OCI-LY7 (cell line): Measurements from ENCODE around the gene FADS6. TPM values are rescaled to one million over a fixed set of nuclear protein-coding genes. Genes with fewer than 3 reads are reported as not detected.

Experiments
- BruUV-seq: library from RNA; stranded (reverse); fragments of 400-500 nt; replicated peaks from 2 replicates; lab custom pipeline; 2021; lab: Mats Ljungman, UMichigan
- CTCF ChIA-PET: fragments of 300-600 bp; sonication (Branson Sonifier 250); formaldehyde crosslinking; loops from one replicate; lab custom pipeline; 2022; ENCODE audit warnings: antibody characterized with exemption; ENCODE audit not compliant: unreplicated experiment; lab: Charles Lee
- POLR2A ChIA-PET: fragments of 300-600 bp; sonication (Branson Sonifier 250); formaldehyde crosslinking; loops from one replicate; lab custom pipeline; 2022; ENCODE audit warnings: antibody characterized with exemption; lab: Charles Lee
- DNase-seq: peaks from one replicate; pipeline ENCODE4 v3.0.0-alpha.2; 2015; ENCODE audit warnings: low spot score
- H2AFZ ChIP-seq: fragments of 200-600 bp; sonication (generic), shearing (Covaris generic); 2 replicates; pipeline ENCODE4 v1.6.1; 2014; ENCODE audit warnings: mild to moderate bottlenecking, antibody characterized with exemption, low read length, moderate library complexity
- H3K27ac ChIP-seq: fragments of 200-600 bp; sonication (generic); 2 replicates; pipeline ENCODE4 v1.5.1; 2014; ENCODE audit warnings: mixed run types, low read depth, mild to moderate bottlenecking, moderate library complexity, low read length, inconsistent platforms; ENCODE audit not compliant: poor library complexity, severe bottlenecking
- H3K36me3 ChIP-seq: fragments of 200-600 bp; sonication (generic); 2 replicates; pipeline ENCODE4 v1.6.1; 2014; ENCODE audit warnings: mild to moderate bottlenecking, antibody characterized with exemption, low read length, moderate library complexity, mixed read lengths; ENCODE audit not compliant: insufficient read depth
- H3K4me1 ChIP-seq: fragments of 200-600 bp; sonication (generic); 2 replicates; pipeline ENCODE4 v1.5.1; 2014; ENCODE audit warnings: mild to moderate bottlenecking, low read length; ENCODE audit not compliant: insufficient read depth, poor library complexity, severe bottlenecking
- H3K4me2 ChIP-seq: fragments of 200-600 bp; sonication (generic); 2 replicates; pipeline ENCODE4 v1.6.1; 2014; ENCODE audit warnings: mild to moderate bottlenecking, low read length
- H3K4me3 ChIP-seq: fragments of 200-600 bp; sonication (generic); 2 replicates; pipeline ENCODE4 v1.5.1; 2014; ENCODE audit warnings: mild to moderate bottlenecking, low read depth, low read length; ENCODE audit not compliant: poor library complexity, severe bottlenecking
- H3K79me2 ChIP-seq: fragments of 200-600 bp; sonication (generic); 2 replicates; pipeline ENCODE4 v1.6.1; 2016; ENCODE audit warnings: low read depth, mild to moderate bottlenecking, low read length, moderate library complexity, mixed read lengths; ENCODE audit not compliant: insufficient read depth
- H3K9me2 ChIP-seq: fragments of 200-600 bp; sonication (generic); 2 replicates; pipeline ENCODE4 v1.6.1; 2016; ENCODE audit warnings: mild to moderate bottlenecking, low read length, mixed read lengths; ENCODE audit not compliant: insufficient read depth
- H3K9me3 ChIP-seq: fragments of 200-600 bp; sonication (generic); 2 replicates; pipeline ENCODE4 v1.6.1; 2014; ENCODE audit warnings: mild to moderate bottlenecking, mixed run types, low read length, mixed read lengths
- H4K20me1 ChIP-seq: fragments of 200-600 bp; sonication (generic); 2 replicates; pipeline ENCODE4 v1.6.1; 2014; ENCODE audit warnings: mild to moderate bottlenecking, antibody characterized with exemption, low read length, moderate library complexity, mixed read lengths; ENCODE audit not compliant: insufficient read depth
- EZH2phosphoT487 ChIP-seq: fragments of 200-600 bp; sonication (generic); IDR thresholded peaks from 2 replicates; pipeline ENCODE4 v1.6.1; 2018; ENCODE audit warnings: low read depth, borderline replicate concordance, mild to moderate bottlenecking, mixed run types, antibody characterized with exemption, low read length, moderate library complexity, mixed read lengths
- intact Hi-C: fragments of 100-400 bp; cut with micrococcal nuclease; formaldehyde crosslinking; loops from one replicate; pipeline ENCODE4 v1.10.0; 2022; ENCODE audit not compliant: unreplicated experiment
- total RNA-seq, 2 experiments: library from RNA; depleted of rRNA in 1 of 2; stranded (reverse); fragments of >200 nt in 1 of 2; shearing (Covaris generic) in 1 of 2; gene quantifications; 2 replicates each; pipeline ENCODE4 v1.2.3, GENCODE V29; 2014 to 2022
- TF ChIP-seq, protein P1 (sequence below): fragments of 200-600 bp; sonication (generic); conservative IDR thresholded peaks from 2 replicates; pipeline ENCODE4 v1.5.1; 2014; ENCODE audit warnings: mild to moderate bottlenecking, antibody characterized with exemption, low read length, moderate library complexity, mixed read lengths

The FADS6 gene
- total RNA-seq, 2 experiments from 2014 or later: not detected

DNA sequence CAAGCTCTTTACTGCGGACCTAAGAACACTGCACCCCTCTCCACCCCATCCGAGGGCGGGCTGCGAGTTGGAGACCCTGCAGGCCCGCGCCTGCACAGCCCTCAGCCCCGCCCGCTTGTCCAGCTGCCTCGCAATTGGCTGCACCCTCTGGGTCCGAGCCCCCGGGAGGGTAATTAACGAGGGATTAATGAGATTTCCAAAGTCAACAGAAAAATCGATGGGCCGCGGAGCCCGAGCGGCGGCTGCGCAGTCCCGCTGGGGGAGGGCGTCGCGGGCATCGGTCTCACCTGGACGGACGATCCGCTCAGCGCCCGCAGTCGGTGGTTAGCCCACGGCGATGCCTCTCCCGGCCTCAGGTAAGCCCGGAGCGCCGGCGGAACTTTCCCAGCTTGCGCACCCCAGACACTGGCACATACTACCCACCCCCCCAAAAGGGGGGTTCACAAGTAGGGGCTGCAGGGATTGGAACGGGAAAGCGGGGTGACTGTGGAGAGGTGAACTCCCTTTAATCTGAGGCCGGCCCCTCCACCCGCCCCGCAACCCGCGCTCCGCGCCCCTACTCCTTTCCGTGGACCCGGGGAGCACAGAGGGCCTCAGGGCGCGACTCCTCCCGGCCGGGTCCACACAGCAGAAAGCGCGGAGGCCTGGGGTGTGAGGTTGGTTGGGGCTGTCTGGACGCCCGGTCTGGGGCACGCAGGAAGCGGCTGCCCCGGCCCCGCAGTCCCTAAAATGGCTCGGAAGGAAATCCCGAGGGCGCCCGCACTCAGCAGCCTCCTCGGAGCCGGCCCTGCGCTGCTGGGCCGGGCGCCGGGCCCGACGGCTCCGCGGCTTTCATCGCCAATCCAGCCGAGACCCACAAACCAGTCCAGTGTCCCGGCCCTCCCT is 42.4 kb upstream of the FADS6 start, which contains the start of gene OTOP3:
OTOP3 (plus strand) TSS at position 314 of the 885 bp plus-strand sequence; CDS start at position 338, 24 bp downstream.
- TF ChIP-seq EZH2phosphoT487: no peak
- TF ChIP-seq, protein P1, sequence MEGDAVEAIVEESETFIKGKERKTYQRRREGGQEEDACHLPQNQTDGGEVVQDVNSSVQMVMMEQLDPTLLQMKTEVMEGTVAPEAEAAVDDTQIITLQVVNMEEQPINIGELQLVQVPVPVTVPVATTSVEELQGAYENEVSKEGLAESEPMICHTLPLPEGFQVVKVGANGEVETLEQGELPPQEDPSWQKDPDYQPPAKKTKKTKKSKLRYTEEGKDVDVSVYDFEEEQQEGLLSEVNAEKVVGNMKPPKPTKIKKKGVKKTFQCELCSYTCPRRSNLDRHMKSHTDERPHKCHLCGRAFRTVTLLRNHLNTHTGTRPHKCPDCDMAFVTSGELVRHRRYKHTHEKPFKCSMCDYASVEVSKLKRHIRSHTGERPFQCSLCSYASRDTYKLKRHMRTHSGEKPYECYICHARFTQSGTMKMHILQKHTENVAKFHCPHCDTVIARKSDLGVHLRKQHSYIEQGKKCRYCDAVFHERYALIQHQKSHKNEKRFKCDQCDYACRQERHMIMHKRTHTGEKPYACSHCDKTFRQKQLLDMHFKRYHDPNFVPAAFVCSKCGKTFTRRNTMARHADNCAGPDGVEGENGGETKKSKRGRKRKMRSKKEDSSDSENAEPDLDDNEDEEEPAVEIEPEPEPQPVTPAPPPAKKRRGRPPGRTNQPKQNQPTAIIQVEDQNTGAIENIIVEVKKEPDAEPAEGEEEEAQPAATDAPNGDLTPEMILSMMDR: no peak
- Histone ChIP-seq H3K27ac (no peak within 1 kb of the TSS), H3K36me3 (no peaks in the 10 kb centered on the region), H3K9me3 (no peaks in the 10 kb centered on the region), H4K20me1 (no peaks in the 10 kb centered on the region), H3K4me2 (no peak within 1 kb of the TSS), H2AFZ (no peak within 1 kb of the TSS), H3K4me1 (peaks cover 5% of the 10 kb centered on the region), H3K79me2 (no peaks in the 10 kb centered on the region), H3K9me2 (no peaks in the 10 kb centered on the region), H3K4me3 (no peak within 1 kb of the TSS)
- no peak for DNase-seq
- POLR2A ChIA-PET: no interaction called here
- no TSS peak for BruUV-seq
- CTCF ChIA-PET: interaction anchor here (0.6 kb wide), 1 partner anchor 77 kb away, joined by 3 read pairs; the partner anchor contains the start of gene MRPL58
- intact Hi-C loops: no loop called here

DNA sequence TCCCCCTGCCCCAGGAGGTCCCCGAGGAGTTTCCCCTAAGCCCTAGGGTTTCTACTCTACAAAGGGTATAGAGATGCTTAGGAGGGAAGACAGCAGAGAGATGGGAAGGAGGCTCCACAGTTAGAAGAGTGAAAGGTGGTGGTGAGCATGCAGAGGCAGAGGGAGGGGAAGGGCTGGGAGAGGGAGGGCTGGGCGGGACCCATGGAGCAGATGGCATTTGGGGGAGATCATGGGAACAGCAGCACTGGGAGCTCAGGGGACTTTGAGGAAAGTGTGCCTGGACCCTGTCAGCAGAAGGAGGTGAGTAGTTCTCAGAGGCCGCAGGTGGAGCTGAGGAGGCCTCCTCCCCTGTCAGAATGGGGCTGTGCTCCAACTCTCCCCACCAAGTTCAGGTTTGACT is 41.6 kb upstream of the FADS6 start:
- no peaks in the 10 kb centered on the region for H3K79me2 ChIP-seq
- H3K4me3 ChIP-seq: no peak overlapping the region
- H3K36me3 ChIP-seq: no peaks in the 10 kb centered on the region
- H3K9me3 ChIP-seq: no peaks in the 10 kb centered on the region
- CTCF ChIA-PET: interaction anchor here (0.6 kb wide), 1 partner anchor 78 kb away, joined by 3 read pairs; the partner anchor contains the start of gene MRPL58
- no peaks in the 10 kb centered on the region for H4K20me1 ChIP-seq
- H3K27ac ChIP-seq: no peak overlapping the region
- no TSS peak for BruUV-seq
- no peak overlapping the region for H3K4me2 ChIP-seq
- intact Hi-C loops: no loop called here
- TF ChIP-seq, protein P1: no peak
- no peak for TF ChIP-seq EZH2phosphoT487
- POLR2A ChIA-PET: no interaction called here
- DNase-seq: no peak
- H3K9me2 ChIP-seq: no peaks in the 10 kb centered on the region
- H2AFZ ChIP-seq: no peak overlapping the region
- H3K4me1 ChIP-seq: peaks cover 5% of the 10 kb centered on the region
